ENCODE measurements around the gene NRCAM. TPM values are rescaled to one million over a fixed set of nuclear protein-coding genes. Genes with fewer than 3 reads are reported as not detected.

NRCAM gene
- total RNA-seq, 2 donors from 2014 or later, result 17.9 to 28.2 TPM

DNA sequence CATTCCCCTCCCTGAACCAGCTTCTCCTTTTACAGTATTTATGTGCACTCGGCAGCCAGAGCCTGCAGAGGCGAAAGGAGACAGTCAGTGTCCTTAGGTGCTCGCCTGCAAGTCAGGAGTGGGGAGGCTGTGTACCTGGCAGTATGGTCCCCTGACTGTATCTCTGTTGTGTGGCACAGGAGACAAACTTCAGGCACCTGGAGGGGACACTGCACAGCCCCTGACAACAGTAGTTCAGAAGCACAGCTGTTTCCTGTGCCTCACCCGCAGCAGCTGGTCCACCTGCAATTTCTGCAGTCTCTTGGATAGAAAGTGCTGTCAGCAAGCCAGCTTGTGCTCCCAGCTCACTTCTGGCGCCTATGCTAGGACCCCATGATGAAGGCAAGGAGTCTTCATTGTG lies 252.7 kb downstream of the NRCAM start:
- Histone ChIP-seq H3K27me3 (ENCODE audit: control insufficient read depth, insufficient read depth, low read length, poor library complexity, severe bottlenecking) (no peaks in the 10 kb centered on the region), H3K9ac (ENCODE audit: extremely low read depth, low read length, poor library complexity, severe bottlenecking) (no peak overlapping the region), H3K9me3 (ENCODE audit: control insufficient read depth, low read length) (peaks cover 2% of the 10 kb centered on the region), H3K36me3 (ENCODE audit: control insufficient read depth, insufficient read depth, low read length) (no peaks in the 10 kb centered on the region), H3K4me1 (ENCODE audit: control insufficient read depth, insufficient read depth, low read length) (peaks cover 24% of the 10 kb centered on the region), H3K4me3 (ENCODE audit: low read length) (no peak overlapping the region), H3K27ac (ENCODE audit: low read depth, low read length) (no peak overlapping the region)
- DNase-seq, result peak; percentile 60
- Mint-ChIP-seq H3K27ac (no peak overlapping the region), H3K4me1 (peaks cover 28% of the 10 kb centered on the region), H3K4me3 (no peak overlapping the region), H3K9me3 (no peaks in the 10 kb centered on the region), H3K27me3 (ENCODE audit: insufficient read depth) (no peaks in the 10 kb centered on the region), H3K36me3 (ENCODE audit: low read depth) (peaks cover 18% of the 10 kb centered on the region)
- 86 to 100% methylated on average over 4 to 5 of the region's 5 CpGs for WGBS, 2 experiments (ENCODE audit: insufficient coverage in 1 of 2, insufficient read length in 1 of 2)
- TF ChIP-seq, protein P1, sequence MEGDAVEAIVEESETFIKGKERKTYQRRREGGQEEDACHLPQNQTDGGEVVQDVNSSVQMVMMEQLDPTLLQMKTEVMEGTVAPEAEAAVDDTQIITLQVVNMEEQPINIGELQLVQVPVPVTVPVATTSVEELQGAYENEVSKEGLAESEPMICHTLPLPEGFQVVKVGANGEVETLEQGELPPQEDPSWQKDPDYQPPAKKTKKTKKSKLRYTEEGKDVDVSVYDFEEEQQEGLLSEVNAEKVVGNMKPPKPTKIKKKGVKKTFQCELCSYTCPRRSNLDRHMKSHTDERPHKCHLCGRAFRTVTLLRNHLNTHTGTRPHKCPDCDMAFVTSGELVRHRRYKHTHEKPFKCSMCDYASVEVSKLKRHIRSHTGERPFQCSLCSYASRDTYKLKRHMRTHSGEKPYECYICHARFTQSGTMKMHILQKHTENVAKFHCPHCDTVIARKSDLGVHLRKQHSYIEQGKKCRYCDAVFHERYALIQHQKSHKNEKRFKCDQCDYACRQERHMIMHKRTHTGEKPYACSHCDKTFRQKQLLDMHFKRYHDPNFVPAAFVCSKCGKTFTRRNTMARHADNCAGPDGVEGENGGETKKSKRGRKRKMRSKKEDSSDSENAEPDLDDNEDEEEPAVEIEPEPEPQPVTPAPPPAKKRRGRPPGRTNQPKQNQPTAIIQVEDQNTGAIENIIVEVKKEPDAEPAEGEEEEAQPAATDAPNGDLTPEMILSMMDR (conservative IDR thresholded peaks at IDR 0.05), result no peak

DNA sequence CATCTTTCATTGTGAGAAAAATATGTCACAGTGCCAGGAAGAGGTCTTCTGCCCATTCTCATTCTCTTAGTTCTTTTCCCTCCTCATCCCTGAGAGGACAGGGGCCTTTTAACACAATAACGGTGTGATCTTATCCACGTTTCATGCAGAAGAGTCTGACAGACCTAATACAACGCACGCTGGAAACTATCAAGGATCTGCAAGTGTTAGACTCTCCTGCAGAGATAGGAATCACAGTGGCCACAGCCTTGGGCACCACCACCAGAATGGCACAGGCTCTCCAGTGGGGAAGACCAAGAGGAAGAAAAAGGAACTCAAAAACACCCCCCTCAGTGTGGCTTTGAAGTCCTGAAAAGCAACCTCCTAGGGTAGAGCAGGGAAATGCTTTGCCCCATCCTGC lies 253.5 kb downstream of the NRCAM start:
- Histone ChIP-seq H3K4me3 (ENCODE audit: low read length) (no peak overlapping the region), H3K9ac (ENCODE audit: extremely low read depth, low read length, poor library complexity, severe bottlenecking) (no peak overlapping the region), H3K27ac (ENCODE audit: low read depth, low read length) (no peak overlapping the region), H3K27me3 (ENCODE audit: control insufficient read depth, insufficient read depth, low read length, poor library complexity, severe bottlenecking) (no peaks in the 10 kb centered on the region), H3K4me1 (ENCODE audit: control insufficient read depth, insufficient read depth, low read length) (peaks cover 24% of the 10 kb centered on the region), H3K9me3 (ENCODE audit: control insufficient read depth, low read length) (no peaks in the 10 kb centered on the region), H3K36me3 (ENCODE audit: control insufficient read depth, insufficient read depth, low read length) (no peaks in the 10 kb centered on the region)
- 40 to 59% methylated on average over 1 to 4 of the region's 4 CpGs for WGBS, 2 experiments (ENCODE audit: insufficient coverage in 1 of 2, insufficient read length in 1 of 2)
- TF ChIP-seq, protein P1 (conservative IDR thresholded peaks at IDR 0.05), result no peak
- peak; percentile 65 for DNase-seq
- no peak overlapping the region for H3K4me3 Mint-ChIP-seq
- H3K4me1 Mint-ChIP-seq, result peaks cover 28% of the 10 kb centered on the region
- peaks cover 15% of the 10 kb centered on the region for H3K36me3 Mint-ChIP-seq (ENCODE audit: low read depth)
- H3K9me3 Mint-ChIP-seq, result no peaks in the 10 kb centered on the region
- H3K27ac Mint-ChIP-seq, result no peak overlapping the region
- H3K27me3 Mint-ChIP-seq (ENCODE audit: insufficient read depth), result no peaks in the 10 kb centered on the region

DNA sequence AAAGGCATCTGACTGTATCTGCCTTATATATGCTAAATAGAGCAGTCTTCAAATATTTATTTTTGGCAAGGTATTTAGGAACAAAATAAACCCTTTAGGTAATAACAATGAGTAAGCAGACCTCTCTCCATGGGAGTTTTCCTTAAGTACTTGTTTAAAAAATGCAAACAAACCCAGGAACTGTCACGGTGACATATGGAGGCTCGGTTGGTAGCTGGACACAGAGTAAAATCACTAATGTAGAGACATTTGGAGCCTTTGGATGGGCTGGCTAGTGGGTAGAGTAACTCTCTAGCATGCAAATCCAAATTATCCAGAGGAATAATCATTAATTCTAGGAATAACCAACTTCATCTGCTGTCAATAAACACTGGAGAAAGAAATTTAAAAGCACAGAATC lies 254.5 kb downstream of the NRCAM start:
- no peaks in the 10 kb centered on the region for H3K36me3 ChIP-seq (ENCODE audit: control insufficient read depth, insufficient read depth, low read length)
- WGBS, 2 experiments (ENCODE audit: insufficient coverage in 1 of 2, insufficient read length in 1 of 2), result 62 to 73% methylated on average over 2 of the region's 2 CpGs
- no peak overlapping the region for H3K4me3 ChIP-seq (ENCODE audit: low read length)
- H3K27me3 ChIP-seq (ENCODE audit: control insufficient read depth, insufficient read depth, low read length, poor library complexity, severe bottlenecking), result no peaks in the 10 kb centered on the region
- no peak overlapping the region for H3K9ac ChIP-seq (ENCODE audit: extremely low read depth, low read length, poor library complexity, severe bottlenecking)
- no peaks in the 10 kb centered on the region for H3K9me3 ChIP-seq (ENCODE audit: control insufficient read depth, low read length)
- Mint-ChIP-seq H3K9me3 (no peaks in the 10 kb centered on the region), H3K27ac (no peak overlapping the region), H3K27me3 (ENCODE audit: insufficient read depth) (no peaks in the 10 kb centered on the region), H3K4me3 (no peak overlapping the region), H3K4me1 (peaks cover 28% of the 10 kb centered on the region), H3K36me3 (ENCODE audit: low read depth) (peaks cover 15% of the 10 kb centered on the region)
- peaks cover 24% of the 10 kb centered on the region for H3K4me1 ChIP-seq (ENCODE audit: control insufficient read depth, insufficient read depth, low read length)
- TF ChIP-seq, protein P1 (conservative IDR thresholded peaks at IDR 0.05), result no peak
- H3K27ac ChIP-seq (ENCODE audit: low read depth, low read length), result no peak overlapping the region
- DNase-seq, result no peak
